NCI-H526 (cell line): ENCODE measurements around the gene PCP4L1.
A peak's percentile ranks its signal among the peaks of the same experiment; 100 is the strongest.
"Not testable (repeated sequence)": the region's sequence is repeated elsewhere in the genome, so short reads cannot be mapped to it uniquely, and the experiment has no call there.

Experiments
- DNase-seq, 2 experiments: peaks; one replicate each; lab custom pipeline; 2025; lab: John Stamatoyannopoulos, UW

The PCP4L1 gene

GRCh38 chr1:161258439-161259344, at the start of gene PCP4L1:
Gene PCP4L1, plus strand, starts transcription at chr1:161258745. Its CDS starts 230 bp downstream, at chr1:161258975.
- peak; percentile 81 to 96 for DNase-seq

- peak; percentile 86 to 97 for DNase-seq
Measured at GRCh38 chr1:161209790-161210409, 48.6 kb upstream of the PCP4L1 start.

GRCh38 chr1:161214369-161214768, 44.2 kb upstream of the PCP4L1 start:
- no peak for DNase-seq

GRCh38 chr1:161215076-161215475, 43.5 kb upstream of the PCP4L1 start, which contains the start of gene FCER1G:
Gene FCER1G, plus strand, starts transcription at chr1:161215295. Its CDS starts 27 bp downstream, at chr1:161215322.
- DNase-seq: no peak

- DNase-seq: no peak
Measured at GRCh38 chr1:161216945-161217712, 41.4 kb upstream of the PCP4L1 start.

GRCh38 chr1:161217831-161218230, 40.7 kb upstream of the PCP4L1 start:
- no peak for DNase-seq

- DNase-seq: no peak
Measured at GRCh38 chr1:161218301-161219077, 40.1 kb upstream of the PCP4L1 start.

GRCh38 chr1:161219078-161219892, 39.3 kb upstream of the PCP4L1 start:
- DNase-seq: no peak

GRCh38 chr1:161220002-161220401, 38.5 kb upstream of the PCP4L1 start:
- DNase-seq: no peak

- no peak for DNase-seq
Measured at GRCh38 chr1:161222175-161223019, 36.1 kb upstream of the PCP4L1 start.

- no peak for DNase-seq
Measured at GRCh38 chr1:161223805-161224694, 34.5 kb upstream of the PCP4L1 start.

- DNase-seq: not testable (repeated sequence)
Measured at GRCh38 chr1:161224695-161225087, 33.9 kb upstream of the PCP4L1 start.

- no peak for DNase-seq
Measured at GRCh38 chr1:161225178-161225533, 33.4 kb upstream of the PCP4L1 start.

- DNase-seq: peak; percentile 100
Measured at GRCh38 chr1:161225534-161226319, 32.8 kb upstream of the PCP4L1 start, which contains the start of gene TOMM40L. Gene TOMM40L, plus strand, starts transcription at chr1:161226060. Its CDS starts 430 bp downstream, at chr1:161226490.

- DNase-seq: peak in 1 of 2 experiments; percentile 63
Measured at GRCh38 chr1:161226320-161226711, 32.2 kb upstream of the PCP4L1 start.

GRCh38 chr1:161226759-161227158, 31.8 kb upstream of the PCP4L1 start:
- DNase-seq: peak; percentile 58 to 64

- peak; percentile 85 to 96 for DNase-seq
Measured at GRCh38 chr1:161227196-161227871, 31.2 kb upstream of the PCP4L1 start.
